ENCODE measurements around the gene MAP3K10.

- no peak for TF ChIP-seq REST (IDR thresholded peaks at IDR 0.05; ENCODE audit: insufficient read depth in 1 of 2, low read depth in 2 of 2, low read length in 1 of 2)
- no peak for TF ChIP-seq CTCF (IDR thresholded peaks at IDR 0.05)
- TF ChIP-seq POLR2AphosphoS5 (IDR thresholded peaks at IDR 0.05; ENCODE audit: low read depth, low read length): no peak
Observed at GRCh38 chr19:40193587-40193849, 2.3 kb downstream of the MAP3K10 start.

Measured in Panc1 (cell line).